Peyer's patch (tissue), 4 donors: ENCODE measurements around the gene WBP2. TPM values are rescaled to one million over a fixed set of nuclear protein-coding genes. Genes with fewer than 3 reads are reported as not detected.

Source experiments
- DNase-seq, 3 donors: peaks; one replicate each; pipeline ENCODE4 v3.0.0-alpha.2; 2017 to 2019
- H3K27ac ChIP-seq, 4 donors: fragments of 200-600 bp; sonication (generic); one replicate each; pipeline ENCODE4 v1.5.1; 2016 to 2019
- H3K27me3 ChIP-seq, 2 donors: fragments of 200-600 bp; sonication (generic); one replicate each; pipeline ENCODE4 v1.5.1; 2019
- H3K36me3 ChIP-seq, 3 donors: fragments of 200-600 bp; sonication (generic); one replicate each; pipeline ENCODE4 v1.5.1; 2016 to 2019
- H3K4me1 ChIP-seq, 4 donors: fragments of 200-600 bp; sonication (generic); one replicate each; pipeline ENCODE4 v1.5.1; 2016 to 2019
- H3K4me3 ChIP-seq, 4 donors: fragments of 200-600 bp; sonication (generic); 1 replicate in 3 of 4; 2 replicates in 1 of 4; pipeline ENCODE4 v1.5.1; 2016 to 2019; ENCODE audit warnings: mild to moderate bottlenecking in 1 of 4
- H3K9me3 ChIP-seq, 4 donors: fragments of 200-600 bp; sonication (generic); one replicate each; pipeline ENCODE4 v1.5.1; 2016 to 2019; ENCODE audit warnings: mild to moderate bottlenecking in 1 of 4
- POLR2A ChIP-seq, 2 donors: fragments of 450-650 bp; IDR thresholded peaks; one replicate each; pipeline ENCODE4 v1.5.1; 2017; ENCODE audit warnings: antibody characterized with exemption in 2 of 2, mild to moderate bottlenecking in 2 of 2, moderate library complexity in 2 of 2
- total RNA-seq, 4 donors: library from RNA; depleted of rRNA; stranded (reverse); fragments of >200 nt; gene quantifications; one replicate each; pipeline ENCODE4 v1.1.0, GENCODE V29; 2016
- TF ChIP-seq, protein P1 (sequence below), 6 experiments: fragments of 450-650 bp in 4 of 6; fragments of 200-600 bp in 2 of 6; sonication (generic) in 1 of 6; IDR thresholded peaks; one replicate each; pipeline ENCODE4 v1.5.1; 2017 to 2019; ENCODE audit warnings: antibody characterized with exemption in 6 of 6, mild to moderate bottlenecking in 3 of 6, moderate library complexity in 1 of 6

Gene WBP2
- total RNA-seq, 4 donors from 2014 or later, result 45.4 to 61.4 (median 53.7) TPM

DNA sequence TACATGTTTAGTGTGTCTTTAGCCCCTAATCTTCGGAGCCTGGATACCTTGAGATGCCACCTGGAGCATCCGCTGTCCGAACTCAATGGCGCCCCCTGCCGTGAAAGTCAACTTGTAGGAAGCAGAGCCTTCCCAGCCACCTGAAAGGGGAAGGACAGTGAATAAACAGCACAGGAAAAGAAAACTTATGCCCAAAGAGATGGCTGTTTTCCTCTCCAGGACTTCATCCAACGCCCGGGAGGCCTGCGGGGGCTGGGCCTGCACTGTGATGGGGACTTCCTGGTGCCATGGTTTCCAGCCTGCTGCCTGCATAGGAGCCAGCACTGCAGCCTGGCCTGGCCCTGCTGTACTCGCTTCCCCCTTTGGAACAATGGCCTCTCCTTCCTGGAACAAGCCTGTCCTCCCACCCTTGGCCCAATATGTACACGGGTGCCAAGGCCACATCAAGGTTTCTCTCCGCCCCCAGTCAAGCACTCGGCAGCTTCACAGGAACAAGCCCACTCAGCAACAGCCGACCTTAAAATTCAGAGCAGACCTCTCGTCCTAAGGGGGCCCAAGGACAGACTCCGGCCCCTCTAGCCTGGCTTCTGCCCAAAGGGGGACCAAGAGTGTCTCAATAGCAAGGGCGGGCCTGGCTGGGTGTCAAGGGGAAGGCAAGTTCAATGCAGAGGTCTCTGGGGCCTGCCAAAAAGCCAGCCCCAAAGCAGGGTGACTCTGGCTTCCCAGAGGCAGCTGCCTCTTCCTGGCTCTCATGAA is 6.4 kb downstream of the WBP2 start:
- Histone ChIP-seq H3K27me3 (no peaks in the 10 kb centered on the region), H3K36me3 (peaks cover 0 to 65% (median 0%) of the 10 kb centered on the region in 3 donors), H3K4me3 (no peak overlapping the region), H3K27ac (peak overlapping the region in 3 of 4 donors; percentile 35 to 47 (median 44)), H3K9me3 (no peaks in the 10 kb centered on the region), H3K4me1 (peaks cover 2 to 66% (median 15%) of the 10 kb centered on the region in 4 donors)
- TF ChIP-seq POLR2A (IDR thresholded peaks at IDR 0.05), result no peak
- TF ChIP-seq, protein P1, sequence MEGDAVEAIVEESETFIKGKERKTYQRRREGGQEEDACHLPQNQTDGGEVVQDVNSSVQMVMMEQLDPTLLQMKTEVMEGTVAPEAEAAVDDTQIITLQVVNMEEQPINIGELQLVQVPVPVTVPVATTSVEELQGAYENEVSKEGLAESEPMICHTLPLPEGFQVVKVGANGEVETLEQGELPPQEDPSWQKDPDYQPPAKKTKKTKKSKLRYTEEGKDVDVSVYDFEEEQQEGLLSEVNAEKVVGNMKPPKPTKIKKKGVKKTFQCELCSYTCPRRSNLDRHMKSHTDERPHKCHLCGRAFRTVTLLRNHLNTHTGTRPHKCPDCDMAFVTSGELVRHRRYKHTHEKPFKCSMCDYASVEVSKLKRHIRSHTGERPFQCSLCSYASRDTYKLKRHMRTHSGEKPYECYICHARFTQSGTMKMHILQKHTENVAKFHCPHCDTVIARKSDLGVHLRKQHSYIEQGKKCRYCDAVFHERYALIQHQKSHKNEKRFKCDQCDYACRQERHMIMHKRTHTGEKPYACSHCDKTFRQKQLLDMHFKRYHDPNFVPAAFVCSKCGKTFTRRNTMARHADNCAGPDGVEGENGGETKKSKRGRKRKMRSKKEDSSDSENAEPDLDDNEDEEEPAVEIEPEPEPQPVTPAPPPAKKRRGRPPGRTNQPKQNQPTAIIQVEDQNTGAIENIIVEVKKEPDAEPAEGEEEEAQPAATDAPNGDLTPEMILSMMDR (IDR thresholded peaks at IDR 0.05), result peak; percentile 42 to 77 (median 68)
- DNase-seq, result peak; percentile 88 to 94 (median 89)

DNA sequence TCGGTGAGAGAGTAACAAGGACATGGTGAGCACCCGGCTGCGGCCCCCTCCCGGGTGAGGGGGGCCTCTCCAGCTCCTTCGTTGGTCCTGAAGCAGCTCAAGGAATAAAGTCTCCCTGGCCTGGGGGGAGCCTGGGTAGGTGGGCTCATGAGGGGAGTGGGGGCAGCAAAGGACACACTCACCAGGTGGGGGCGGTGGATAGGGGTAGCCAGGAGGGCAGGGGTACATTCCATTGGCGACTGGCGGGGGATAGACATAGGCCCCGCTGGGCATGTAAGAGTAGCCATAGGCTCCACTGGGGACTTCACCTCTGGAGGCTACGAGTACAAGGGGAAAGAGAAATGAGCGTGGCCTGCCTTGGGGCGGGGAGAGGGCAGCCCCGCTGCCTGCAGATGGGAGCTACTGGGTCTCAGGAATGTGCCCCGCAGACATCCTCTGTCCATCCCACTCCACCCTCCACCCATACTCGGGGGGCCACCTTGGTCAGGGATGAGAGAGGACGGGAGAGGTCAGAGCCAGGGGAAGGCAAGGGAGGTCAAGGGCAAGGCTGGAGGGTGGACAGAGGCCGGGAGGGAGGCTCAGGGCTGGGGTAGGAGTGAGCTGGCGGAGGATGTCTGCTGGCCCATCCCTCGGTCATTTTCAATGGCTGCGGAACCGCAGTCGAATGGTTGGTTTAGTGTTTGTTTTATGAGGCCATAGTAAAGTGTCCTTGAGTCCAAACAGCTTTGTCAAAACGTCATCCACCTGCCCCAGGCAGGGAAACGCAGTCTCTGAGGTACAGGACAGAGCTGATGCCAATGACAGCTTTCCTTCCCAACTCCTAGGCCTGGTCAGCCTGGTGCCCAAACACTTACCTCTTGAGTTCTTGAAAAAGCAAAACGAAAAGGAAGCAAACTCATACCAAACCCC is 7.3 kb downstream of the WBP2 start:
- H3K36me3 ChIP-seq, result peaks cover 0 to 65% (median 0%) of the 10 kb centered on the region in 3 donors

DNA sequence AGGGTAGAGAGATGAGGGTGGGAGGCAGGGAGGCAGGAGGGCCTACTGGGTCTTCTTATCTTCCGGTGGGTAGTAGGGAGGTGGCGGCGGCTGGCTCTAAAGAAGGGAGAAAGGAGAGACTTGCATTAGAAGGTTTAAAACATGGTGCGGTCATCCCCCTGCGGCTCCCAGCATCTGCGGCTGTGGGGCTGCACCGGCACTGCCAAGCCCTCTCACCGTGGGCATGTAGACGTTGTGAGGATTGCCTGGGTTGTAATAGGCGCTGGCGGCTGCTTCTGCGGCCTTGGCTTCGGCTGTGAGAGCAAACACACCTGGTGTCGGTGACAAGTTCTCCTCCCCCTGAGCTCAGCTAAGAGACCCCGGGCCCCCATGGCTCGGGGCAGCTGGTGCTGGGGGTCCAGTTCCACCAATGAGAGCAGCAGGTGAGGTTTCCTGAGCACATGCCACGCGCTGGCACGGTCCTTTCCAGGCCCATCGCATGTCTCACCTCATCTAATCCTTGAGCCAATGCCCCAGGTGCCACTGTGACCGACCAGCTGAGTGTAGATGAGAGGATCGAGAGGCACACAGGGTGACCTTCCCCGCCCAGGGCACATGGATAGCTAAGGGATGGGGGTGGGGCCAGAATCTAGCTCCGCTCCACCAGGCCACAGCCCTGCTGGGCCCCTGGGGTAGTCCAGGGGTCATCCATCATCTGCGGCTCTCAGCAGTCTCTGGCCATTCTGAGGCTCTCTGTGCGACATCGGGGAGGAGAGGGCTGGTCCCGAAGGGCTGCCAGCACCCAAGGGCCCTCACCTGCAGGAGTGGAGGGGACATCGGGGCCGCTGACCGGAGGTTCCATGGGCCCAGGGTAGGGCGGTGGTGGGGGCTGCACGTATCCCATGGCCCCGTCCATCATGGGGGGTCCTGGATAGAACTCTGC is 8.2 kb downstream of the WBP2 start:
- peaks cover 0 to 62% (median 0%) of the 10 kb centered on the region in 3 donors for H3K36me3 ChIP-seq
- peak in 1 of 3 donors; percentile 49 for DNase-seq
- H3K27ac ChIP-seq, result peak overlapping the region in 2 of 4 donors; percentile 9 to 81
- peaks cover 2 to 57% (median 18%) of the 10 kb centered on the region in 4 donors for H3K4me1 ChIP-seq
- H3K27me3 ChIP-seq, result no peaks in the 10 kb centered on the region
- H3K9me3 ChIP-seq, result no peaks in the 10 kb centered on the region
- no peak for TF ChIP-seq POLR2A (IDR thresholded peaks at IDR 0.05)
- TF ChIP-seq, protein P1 (IDR thresholded peaks at IDR 0.05), result no peak
- no peak overlapping the region for H3K4me3 ChIP-seq

More for the DNA sequence above, 7.3 kb downstream of the WBP2 start:
- Histone ChIP-seq H3K27me3 (no peaks in the 10 kb centered on the region), H3K4me3 (no peak overlapping the region), H3K4me1 (peaks cover 2 to 58% (median 15%) of the 10 kb centered on the region in 4 donors), H3K27ac (peak overlapping the region; percentile 10 to 47 (median 27)), H3K9me3 (no peaks in the 10 kb centered on the region)
- TF ChIP-seq, protein P1 (IDR thresholded peaks at IDR 0.05), result no peak
- no peak for TF ChIP-seq POLR2A (IDR thresholded peaks at IDR 0.05)
- peak in 1 of 3 donors; percentile 46 for DNase-seq

DNA sequence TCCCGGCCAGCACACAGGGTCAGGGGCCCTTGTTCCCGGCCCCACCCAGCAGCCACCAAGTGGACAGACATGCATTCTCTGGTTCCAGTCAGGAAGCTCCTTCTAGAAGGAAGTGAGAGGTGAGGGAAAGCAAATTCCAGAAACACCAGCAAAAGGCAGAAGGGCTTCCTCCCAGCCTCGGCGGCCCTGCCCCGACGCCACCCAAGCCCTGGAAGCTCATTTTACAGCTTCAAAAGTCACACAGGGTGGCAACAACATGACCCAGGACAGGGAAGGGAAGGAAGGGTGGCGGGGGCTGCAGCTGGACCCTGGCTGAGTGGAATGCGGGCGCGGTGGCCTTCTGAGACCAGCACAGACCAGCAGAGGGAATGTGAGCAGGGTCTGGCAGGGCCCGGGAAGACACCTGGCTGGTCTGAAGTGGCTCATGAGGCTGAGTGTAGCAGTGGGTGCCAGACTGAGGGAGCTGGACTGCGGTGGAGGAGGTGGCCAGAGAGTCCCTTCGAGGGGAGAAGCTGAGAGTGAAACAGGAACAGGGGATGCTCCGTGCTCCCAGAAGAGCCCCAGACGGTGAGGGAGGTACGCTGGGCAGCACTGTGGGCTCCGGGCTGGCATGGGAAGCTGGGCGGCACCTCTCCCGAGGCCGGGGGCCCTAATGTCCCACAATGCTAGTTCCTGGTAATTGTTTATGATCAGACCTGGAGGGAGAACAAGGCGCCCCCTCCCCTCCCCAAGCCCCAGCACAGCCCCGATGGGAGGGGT is 9.0 kb downstream of the WBP2 start:
- Histone ChIP-seq H3K36me3 (peaks cover 0 to 54% (median 0%) of the 10 kb centered on the region in 3 donors), H3K4me1 (peaks cover 2 to 57% (median 18%) of the 10 kb centered on the region in 4 donors), H3K9me3 (no peaks in the 10 kb centered on the region), H3K27me3 (no peaks in the 10 kb centered on the region), H3K4me3 (no peak overlapping the region), H3K27ac (peak overlapping the region; percentile 81 to 93 (median 88))
- peak in 1 of 3 donors; percentile 42 for DNase-seq
- TF ChIP-seq, protein P1 (IDR thresholded peaks at IDR 0.05), result no peak
- TF ChIP-seq POLR2A (IDR thresholded peaks at IDR 0.05), result no peak
